B cell (primary cell): ENCODE data around the gene TEX26. TPM values are rescaled to one million over a fixed set of nuclear protein-coding genes. Genes with fewer than 3 reads are reported as not detected.

ENCODE experiments used
- ATAC-seq: fragments of 200-7000 bp; cut with Tn5 transposase; one replicate; pipeline ENCODE4 v1.10.0; 2021; ENCODE audit warnings: low read depth, mild to moderate bottlenecking, moderate number of reproducible peaks, moderate library complexity
- CTCF ChIA-PET: fragments of 350-600 bp; sonication (Branson Sonifier 250); formaldehyde crosslinking; loops from one replicate; lab custom pipeline; 2021; ENCODE audit warnings: antibody characterized with exemption, inconsistent platforms; lab: Charles Lee
- POLR2A ChIA-PET: fragments of 350-600 bp; sonication (Branson Sonifier 250); formaldehyde crosslinking; loops from one replicate; lab custom pipeline; 2021; ENCODE audit warnings: antibody characterized with exemption; lab: Charles Lee
- DNase-seq: peaks from one replicate; pipeline ENCODE4 v3.0.0; 2013
- H2AFZ ChIP-seq: 2 replicates; pipeline ENCODE4 v1.6.1; 2012; ENCODE audit warnings: mild to moderate bottlenecking, low read depth, low read length; ENCODE audit not compliant: insufficient read depth, poor library complexity, severe bottlenecking
- H3K27ac ChIP-seq, 2 donors: 1 replicate in 1 of 2; 2 replicates in 1 of 2; pipeline ENCODE4 v1.5.1; 2012 to 2013; ENCODE audit warnings: low read length in 2 of 2, mild to moderate bottlenecking in 2 of 2, moderate library complexity in 1 of 2
- H3K27me3 ChIP-seq, 4 experiments: fragments of 200-600 bp in 1 of 4; sonication (generic) in 1 of 4; replicated peaks in 1 of 4; 1 replicate in 2 of 4; 2 replicates in 2 of 4; pipeline versions ENCODE4 v1.6.1 to v1.7.0; 2013 to 2016; ENCODE audit warnings: low read length in 3 of 4, mild to moderate bottlenecking in 2 of 4, mixed read lengths in 1 of 4, moderate library complexity in 1 of 4; ENCODE audit not compliant: insufficient read depth in 4 of 4, control insufficient read depth in 3 of 4; ENCODE audit errors: control extremely low read depth in 1 of 4
- H3K36me3 ChIP-seq, 2 experiments: replicated peaks in 1 of 2; 1 replicate in 1 of 2; 2 replicates in 1 of 2; pipeline versions ENCODE4 v1.6.1 to v1.7.1; 2013; ENCODE audit warnings: low read length in 1 of 2; ENCODE audit not compliant: insufficient read depth in 2 of 2, control insufficient read depth in 1 of 2; ENCODE audit errors: control extremely low read depth in 1 of 2, extremely low read depth in 1 of 2
- H3K4me1 ChIP-seq, 2 donors: fragments of 200-600 bp in 1 of 2; sonication (generic) in 1 of 2; 1 replicate in 1 of 2; 2 replicates in 1 of 2; pipeline versions ENCODE4 v1.5.1 to v1.6.1; 2013 to 2017; ENCODE audit warnings: low read length in 2 of 2; ENCODE audit not compliant: control insufficient read depth in 2 of 2, insufficient read depth in 2 of 2
- H3K4me2 ChIP-seq: replicated peaks from 2 replicates; pipeline ENCODE3; 2012; ENCODE audit warnings: mild to moderate bottlenecking, low read depth, low read length; ENCODE audit not compliant: poor library complexity, severe bottlenecking
- H3K4me3 ChIP-seq, 5 experiments: fragments of 200-600 bp in 1 of 5; sonication (generic) in 1 of 5; 1 replicate in 3 of 5; 2 replicates in 2 of 5; pipeline versions ENCODE4 v1.5.1 to v1.7.0; 2011 to 2016; ENCODE audit warnings: low read length in 4 of 5, mild to moderate bottlenecking in 4 of 5, low read depth in 2 of 5, control low read depth in 1 of 5, moderate library complexity in 1 of 5; ENCODE audit not compliant: insufficient read depth in 1 of 5; ENCODE audit errors: control extremely low read depth in 1 of 5, extremely low read depth in 1 of 5
- H3K79me2 ChIP-seq: fragments of 200-600 bp; sonication (generic); one replicate; pipeline ENCODE4 v1.6.0; 2016; ENCODE audit warnings: low read length; ENCODE audit not compliant: control insufficient read depth, insufficient read depth
- H3K9ac ChIP-seq: fragments of 200-600 bp; sonication (generic); 2 replicates; pipeline ENCODE4 v1.6.1; 2017; ENCODE audit warnings: mild to moderate bottlenecking, low read length, moderate library complexity
- H3K9me3 ChIP-seq, 3 donors: one replicate each; pipeline versions ENCODE4 v1.6.1 to v1.7.1; 2013; ENCODE audit warnings: low read length in 2 of 3; ENCODE audit not compliant: control insufficient read depth in 2 of 3, insufficient read depth in 1 of 3; ENCODE audit errors: control extremely low read depth in 1 of 3
- H4K20me1 ChIP-seq: 2 replicates; pipeline ENCODE4 v1.6.0; 2012; ENCODE audit warnings: mild to moderate bottlenecking, low read length; ENCODE audit not compliant: insufficient read depth, control insufficient read depth, poor library complexity, severe bottlenecking
- H3K27ac Mint-ChIP-seq: one replicate; pipeline ENCODE4 v1.8.0; 2021; ENCODE audit warnings: mixed read lengths
- H3K27me3 Mint-ChIP-seq: one replicate; pipeline ENCODE4 v1.8.0; 2021; ENCODE audit warnings: mixed read lengths
- H3K4me1 Mint-ChIP-seq: one replicate; pipeline ENCODE4 v1.8.0; 2021; ENCODE audit warnings: mixed read lengths
- H3K4me3 Mint-ChIP-seq: one replicate; pipeline ENCODE4 v1.8.0; 2021; ENCODE audit warnings: mixed read lengths
- H3K9me3 Mint-ChIP-seq: one replicate; pipeline ENCODE4 v1.8.0; 2022; ENCODE audit warnings: mixed read lengths; ENCODE audit not compliant: insufficient read depth
- EZH2 ChIP-seq: IDR thresholded peaks from 2 replicates; pipeline ENCODE4 v1.6.1; 2012; ENCODE audit warnings: borderline replicate concordance, low read depth, mild to moderate bottlenecking, moderate library complexity, low read length; ENCODE audit not compliant: insufficient read depth, poor library complexity, severe bottlenecking
- WGBS: methylation state at CpG from one replicate; pipeline ENCODE4 v1.1.5; 2013; ENCODE audit warnings: missing lambda C conversion rate; ENCODE audit not compliant: insufficient coverage; 5-methylcytosine and 5-hydroxymethylcytosine counted together
- intact Hi-C: fragments of 100-400 bp; cut with micrococcal nuclease; formaldehyde crosslinking; loops from one replicate; pipeline ENCODE4 v1.10.0; 2022
- polyA plus RNA-seq: library from polyadenylated mRNA; depleted of rRNA; stranded (reverse); fragments of >200 nt; gene quantifications from 2 replicates; pipeline ENCODE4 v1.2.3, GENCODE V29; 2012
- total RNA-seq, 2 donors: library from RNA; stranded (reverse); fragments of 120-200 nt in 1 of 2; gene quantifications; 1 replicate in 1 of 2; 2 replicates in 1 of 2; pipeline versions ENCODE4 v1.2.3 to v1.2.4, GENCODE V29; 2013 to 2022
- TF ChIP-seq, protein P1 (sequence below): fragments of 200-600 bp; IDR thresholded peaks from one replicate; pipeline ENCODE4 v1.8.0; 2022; ENCODE audit warnings: antibody characterized with exemption, mild to moderate bottlenecking

TEX26 gene
- total and polyA plus RNA-seq, 2 donors (not counting 1 experiment from before 2014, with no cell fraction given), result not detected

GRCh38 chr13:30943881-30944280 lies 11.4 kb downstream of the TEX26 start:
- no peak overlapping the region for H3K27ac Mint-ChIP-seq
- H3K27me3 Mint-ChIP-seq, result peaks cover 15% of the 10 kb centered on the region
- no peak overlapping the region for H3K4me3 ChIP-seq
- H2AFZ ChIP-seq, result no peak overlapping the region
- no peaks in the 10 kb centered on the region for H3K9me3 ChIP-seq
- no peaks in the 10 kb centered on the region for H3K4me1 ChIP-seq
- no peaks in the 10 kb centered on the region for H3K36me3 ChIP-seq
- DNase-seq, result no peak
- no CpG with 5 or more reads among the region's 3 CpGs for WGBS
- peaks cover 2% of the 10 kb centered on the region for H3K9me3 Mint-ChIP-seq
- H3K4me1 Mint-ChIP-seq, result no peaks in the 10 kb centered on the region
- H3K4me2 ChIP-seq, result no peak overlapping the region
- no peaks in the 10 kb centered on the region for H3K79me2 ChIP-seq
- no peaks in the 10 kb centered on the region for H4K20me1 ChIP-seq
- no peak overlapping the region for H3K27ac ChIP-seq
- ATAC-seq, result no peak
- H3K9ac ChIP-seq, result no peak overlapping the region
- H3K4me3 Mint-ChIP-seq, result no peak overlapping the region
- intact Hi-C loops, result no loop called here
- no peak for TF ChIP-seq EZH2
- TF ChIP-seq, protein P1, sequence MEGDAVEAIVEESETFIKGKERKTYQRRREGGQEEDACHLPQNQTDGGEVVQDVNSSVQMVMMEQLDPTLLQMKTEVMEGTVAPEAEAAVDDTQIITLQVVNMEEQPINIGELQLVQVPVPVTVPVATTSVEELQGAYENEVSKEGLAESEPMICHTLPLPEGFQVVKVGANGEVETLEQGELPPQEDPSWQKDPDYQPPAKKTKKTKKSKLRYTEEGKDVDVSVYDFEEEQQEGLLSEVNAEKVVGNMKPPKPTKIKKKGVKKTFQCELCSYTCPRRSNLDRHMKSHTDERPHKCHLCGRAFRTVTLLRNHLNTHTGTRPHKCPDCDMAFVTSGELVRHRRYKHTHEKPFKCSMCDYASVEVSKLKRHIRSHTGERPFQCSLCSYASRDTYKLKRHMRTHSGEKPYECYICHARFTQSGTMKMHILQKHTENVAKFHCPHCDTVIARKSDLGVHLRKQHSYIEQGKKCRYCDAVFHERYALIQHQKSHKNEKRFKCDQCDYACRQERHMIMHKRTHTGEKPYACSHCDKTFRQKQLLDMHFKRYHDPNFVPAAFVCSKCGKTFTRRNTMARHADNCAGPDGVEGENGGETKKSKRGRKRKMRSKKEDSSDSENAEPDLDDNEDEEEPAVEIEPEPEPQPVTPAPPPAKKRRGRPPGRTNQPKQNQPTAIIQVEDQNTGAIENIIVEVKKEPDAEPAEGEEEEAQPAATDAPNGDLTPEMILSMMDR, result no peak
- POLR2A ChIA-PET, result no interaction called here
- CTCF ChIA-PET, result no interaction called here
- no peaks in the 10 kb centered on the region for H3K27me3 ChIP-seq

- Mint-ChIP-seq H3K9me3 (peaks cover 7% of the 10 kb centered on the region), H3K27ac (no peak overlapping the region), H3K27me3 (peaks cover 35% of the 10 kb centered on the region), H3K4me3 (no peak overlapping the region), H3K4me1 (no peaks in the 10 kb centered on the region)
- H3K36me3 ChIP-seq, result no peaks in the 10 kb centered on the region
- no peak overlapping the region for H3K9ac ChIP-seq
- H3K27ac ChIP-seq, result no peak overlapping the region
- H3K27me3 ChIP-seq, result peaks cover 0 to 8% (median 0%) of the 10 kb centered on the region in 4 experiments
- no peak overlapping the region for H3K4me3 ChIP-seq
- no peak overlapping the region for H2AFZ ChIP-seq
- POLR2A ChIA-PET, result no interaction called here
- no peak for DNase-seq
- no peak for TF ChIP-seq EZH2
- TF ChIP-seq, protein P1, result no peak
- ATAC-seq, result no peak
- WGBS, result 86% methylated on average over 5 of the region's 5 CpGs
- intact Hi-C loops, result no loop called here
- peaks cover 0 to 12% (median 0%) of the 10 kb centered on the region in 3 donors for H3K9me3 ChIP-seq
- H4K20me1 ChIP-seq, result no peaks in the 10 kb centered on the region
- no peaks in the 10 kb centered on the region for H3K79me2 ChIP-seq
- CTCF ChIA-PET, result no interaction called here
- H3K4me2 ChIP-seq, result no peak overlapping the region
- H3K4me1 ChIP-seq, result no peaks in the 10 kb centered on the region
Measured at GRCh38 chr13:30957258-30957943, 24.9 kb downstream of the TEX26 start.
